HepG2 (cell line): ENCODE measurements around the gene CLEC16A. TPM values are rescaled to one million over a fixed set of nuclear protein-coding genes. Genes with fewer than 3 reads are reported as not detected.

ENCODE experiments used
- ATAC-seq: fragments of 200-7000 bp; cut with Tn5 transposase; 3 replicates; pipeline ENCODE4 v1.9.1; 2020; ENCODE audit warnings: mild to moderate bottlenecking, moderate library complexity
- BruUV-seq: library from RNA; stranded (reverse); fragments of 400-500 nt; replicated peaks from 2 replicates; lab custom pipeline; 2021; lab: Mats Ljungman, UMichigan
- CTCF ChIA-PET: fragments of 300-600 bp; formaldehyde crosslinking; extraction: SDS; loops from one replicate; lab custom pipeline; 2021; ENCODE audit warnings: low total read pairs, inconsistent platforms, low intra/inter-chr PET ratio; lab: Yijun Ruan, JAX
- POLR2A ChIA-PET: fragments of 350-600 bp; sonication (Branson Sonifier 250); formaldehyde crosslinking; loops from one replicate; lab custom pipeline; 2020; ENCODE audit warnings: antibody characterized with exemption, inconsistent platforms; lab: Yijun Ruan, JAX
- DNase-seq: peaks from one replicate; pipeline ENCODE4 v3.0.0-alpha.2; 2015; ENCODE audit warnings: low spot score
- FAIRE-seq: peaks from 3 replicates; lab custom pipeline; 2011; peaks lifted over from hg19 to GRCh38; lab: Jason Lieb, UNC
- H2AFZ ChIP-seq: one replicate; pipeline ENCODE4 v1.6.1; 2011; ENCODE audit warnings: low read length, inconsistent platforms
- H3K27ac ChIP-seq: fragments of 300-600 bp; 3 replicates; pipeline ENCODE4 v1.8.0; 2011; ENCODE audit warnings: mixed run types, mild to moderate bottlenecking, mixed read lengths, low read length, inconsistent platforms; ENCODE audit not compliant: insufficient read depth; ENCODE audit errors: extremely low read length
- H3K27me3 ChIP-seq, 2 experiments: fragments of 200-600 bp in 1 of 2; 2 replicates in 1 of 2; 3 replicates in 1 of 2; pipeline versions ENCODE4 v1.6.0 to v1.8.0; 2011; ENCODE audit warnings: low read length in 2 of 2, mild to moderate bottlenecking in 2 of 2, moderate library complexity in 2 of 2, inconsistent platforms in 1 of 2; ENCODE audit not compliant: insufficient read depth in 2 of 2, control insufficient read depth in 1 of 2
- H3K36me3 ChIP-seq, 2 experiments: fragments of 200-600 bp in 1 of 2; replicated peaks in 1 of 2; 2 replicates in 1 of 2; 3 replicates in 1 of 2; pipeline versions ENCODE4 v1.5.1 to v1.8.0; 2011; ENCODE audit warnings: low read length in 2 of 2, inconsistent platforms in 1 of 2; ENCODE audit not compliant: insufficient read depth in 2 of 2, control insufficient read depth in 1 of 2
- H3K4me1 ChIP-seq: 2 replicates; pipeline ENCODE4 v1.5.1; 2012; ENCODE audit warnings: low read length, inconsistent platforms; ENCODE audit not compliant: insufficient read depth
- H3K4me2 ChIP-seq: 2 replicates; pipeline ENCODE4 v1.6.0; 2011; ENCODE audit warnings: low read depth, low read length, inconsistent platforms
- H3K4me3 ChIP-seq, 3 experiments: fragments of 200-600 bp in 1 of 3; sonication (generic), shearing (Covaris generic) in 1 of 3; replicated peaks in 1 of 3; 2 replicates each; pipeline ENCODE4 v1.5.1; 2011 to 2016; ENCODE audit warnings: low read length in 3 of 3, inconsistent platforms in 2 of 3, low read depth in 2 of 3, mild to moderate bottlenecking in 2 of 3, control low read depth in 1 of 3, mixed read lengths in 1 of 3; ENCODE audit not compliant: insufficient read depth in 1 of 3
- H3K79me2 ChIP-seq: one replicate; pipeline ENCODE4 v1.6.1; 2011; ENCODE audit warnings: low read length, inconsistent platforms; ENCODE audit not compliant: insufficient read depth
- H3K9ac ChIP-seq: 2 replicates; pipeline ENCODE4 v1.6.0; 2011; ENCODE audit warnings: mild to moderate bottlenecking, low read depth, low read length, inconsistent platforms; ENCODE audit not compliant: insufficient read depth
- H3K9me3 ChIP-seq: 2 replicates; pipeline ENCODE4 v1.5.1; 2012; ENCODE audit warnings: mild to moderate bottlenecking, low read length
- H4K20me1 ChIP-seq: 2 replicates; pipeline ENCODE4 v1.6.0; 2011; ENCODE audit warnings: inconsistent platforms, mild to moderate bottlenecking, low read length, moderate library complexity; ENCODE audit not compliant: insufficient read depth
- RCOR2 ChIP-seq: IDR thresholded peaks from 2 replicates; pipeline ENCODE4 v1.6.1; 2016; ENCODE audit warnings: missing biosample characterization, missing genetic modification reagents
- ZNF609 ChIP-seq: sonication (generic); formaldehyde crosslinking; IDR thresholded peaks from 2 replicates; pipeline ENCODE4 v1.4.0; 2020; ENCODE audit warnings: mild to moderate bottlenecking, missing genetic modification reagents, borderline replicate concordance
- WGBS: methylation state at CpG from one replicate; pipeline ENCODE4 v1.1.6; 2017; ENCODE audit warnings: low lambda C conversion rate; 5-methylcytosine and 5-hydroxymethylcytosine counted together
- in situ Hi-C: cut with HindIII; loops from 2 replicates; pipeline ENCODE4 v1.10.0; 2017; ENCODE audit warnings: low pct_unique_long_range_greater_than_20kb; ENCODE audit not compliant: extremely low pct_ligation_motif_present
- intact Hi-C: fragments of 100-400 bp; cut with micrococcal nuclease; formaldehyde crosslinking; loops from one replicate; pipeline ENCODE4 v1.10.0; 2022; ENCODE audit not compliant: unreplicated experiment
- polyA plus RNA-seq, 8 experiments: library from polyadenylated mRNA; depleted of rRNA in 3 of 8; stranded (reverse) in 7 of 8; unstranded in 1 of 8; fragments of >200 nt; fragmentation: Illumina TruSeq in 4 of 8; extraction: Trizol in 4 of 8; gene quantifications; 2 replicates each; pipeline versions ENCODE4 v1.2.1 to v1.2.3, GENCODE V29; 2011 to 2016; ENCODE audit warnings: low read depth in 4 of 8, missing spikeins in 1 of 8, mixed read lengths in 1 of 8; ENCODE audit not compliant: insufficient read depth in 1 of 8
- total RNA-seq, 5 experiments: library from RNA; depleted of rRNA; stranded (reverse); fragments of >200 nt; fragmentation: Illumina TruSeq; extraction: Trizol; gene quantifications; 2 replicates each; pipeline ENCODE4 v1.2.3, GENCODE V29; 2016; ENCODE audit warnings: low read depth in 1 of 5
- TF ChIP-seq, protein P1 (sequence below): IDR thresholded peaks from 2 replicates; pipeline ENCODE4 v1.6.1; 2012; ENCODE audit warnings: low read depth, low read length, improper control_type of control experiment

CLEC16A gene
- total and polyA plus RNA-seq, 2 of the 13 experiments (the other 11 are each of a cell fraction or from before 2014, with no cell fraction given): 8.5 to 10.3 TPM

GRCh38 chr16:11204513-11205047, 260.2 kb downstream of the CLEC16A start:
- intact Hi-C loops: no loop called here
- Histone ChIP-seq H3K4me2 (no peak overlapping the region), H3K27me3 (peaks cover 4 to 51% of the 10 kb centered on the region in 2 experiments), H3K4me3 (no peak overlapping the region), H3K9ac (no peak overlapping the region), H3K4me1 (peaks cover 57% of the 10 kb centered on the region), H2AFZ (no peak overlapping the region), H3K9me3 (peaks cover 7% of the 10 kb centered on the region)
- no peak for FAIRE-seq
- in situ Hi-C loops: no loop called here
- TF ChIP-seq ZNF609 (CRISPR knock-in tag) (peak; percentile 10; the same call in 1 of the 2 replicates), RCOR2 (CRISPR knock-in tag) (0 out of 2 replicates have a peak, but pooled peaks have one; percentile 6)
- TF ChIP-seq, protein P1, sequence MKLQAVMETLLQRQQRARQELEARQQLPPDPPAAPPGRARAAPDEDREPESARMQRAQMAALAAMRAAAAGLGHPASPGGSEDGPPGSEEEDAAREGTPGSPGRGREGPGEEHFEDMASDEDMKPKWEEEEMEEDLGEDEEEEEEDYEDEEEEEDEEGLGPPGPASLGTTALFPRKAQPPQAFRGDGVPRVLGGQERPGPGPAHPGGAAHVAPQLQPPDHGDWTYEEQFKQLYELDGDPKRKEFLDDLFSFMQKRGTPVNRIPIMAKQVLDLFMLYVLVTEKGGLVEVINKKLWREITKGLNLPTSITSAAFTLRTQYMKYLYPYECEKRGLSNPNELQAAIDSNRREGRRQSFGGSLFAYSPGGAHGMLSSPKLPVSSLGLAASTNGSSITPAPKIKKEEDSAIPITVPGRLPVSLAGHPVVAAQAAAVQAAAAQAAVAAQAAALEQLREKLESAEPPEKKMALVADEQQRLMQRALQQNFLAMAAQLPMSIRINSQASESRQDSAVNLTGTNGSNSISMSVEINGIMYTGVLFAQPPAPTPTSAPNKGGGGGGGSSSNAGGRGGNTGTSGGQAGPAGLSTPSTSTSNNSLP: no peak
- TF ChIP-seq, all 625 proteins: peak for 2
- Histone ChIP-seq H3K79me2 (no peaks in the 10 kb centered on the region), H4K20me1 (no peaks in the 10 kb centered on the region), H3K36me3 (no peaks in the 10 kb centered on the region), H3K27ac (no peak overlapping the region)
- no TSS peak for BruUV-seq
- ATAC-seq: no peak
- 1% methylated on average over 4 of the region's 4 CpGs for WGBS
- no peak for DNase-seq
- ChIA-PET CTCF (no interaction called here), POLR2A (interaction anchor here (1.8 to 2.4 kb wide), 2 partner anchors 48 to 51 kb away, joined by 11 to 22 read pairs; partner anchors contain the start of gene SOCS1)
